OCI-LY1 (cell line): ENCODE measurements around the gene GRID2IP.

Experiments
- EZH2 ChIP-seq: fragments of 200-600 bp; sonication (generic), shearing (Covaris generic); IDR thresholded peaks from 2 replicates; pipeline ENCODE4 v1.8.0; 2017; ENCODE audit warnings: borderline replicate concordance, mixed run types, mild to moderate bottlenecking, antibody characterized with exemption, low read length, moderate library complexity, mixed read lengths
- TF ChIP-seq, protein P1 (sequence below): fragments of 200-600 bp; sonication (generic), shearing (Covaris generic); IDR thresholded peaks from 2 replicates; pipeline ENCODE4 v1.5.1; 2017; ENCODE audit warnings: mild to moderate bottlenecking, antibody characterized with exemption, low read length, moderate library complexity, mixed read lengths

DNA sequence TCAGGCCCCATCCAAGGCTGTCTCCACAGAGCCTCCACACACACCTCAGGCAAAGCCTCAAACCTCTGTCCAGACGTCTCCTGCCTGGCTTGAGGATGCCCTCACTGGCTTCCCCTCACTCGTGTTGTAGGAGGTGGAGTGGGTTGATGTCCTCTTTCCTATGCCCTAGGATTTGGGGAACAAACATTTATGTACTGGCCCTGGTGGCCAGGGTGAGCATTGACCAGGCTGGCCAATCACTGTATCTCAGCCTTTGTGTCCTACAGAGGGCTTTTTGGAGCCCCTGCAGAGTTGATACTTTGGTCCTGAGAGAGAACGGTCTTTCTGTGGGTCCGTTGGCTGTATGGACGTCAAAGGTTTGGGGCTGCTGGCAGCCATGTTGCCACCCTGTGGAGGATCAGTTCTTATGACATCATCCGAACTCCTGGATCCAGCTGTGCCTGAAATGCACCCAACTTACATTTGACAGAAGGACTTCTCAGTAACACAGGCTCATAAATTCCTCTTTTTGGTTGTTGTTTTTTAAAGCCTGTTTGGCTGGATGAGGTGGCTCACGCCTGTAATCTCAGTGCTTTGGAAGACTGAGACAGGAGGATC is 2.3 kb upstream of the GRID2IP start:
- TF ChIP-seq, protein P1, sequence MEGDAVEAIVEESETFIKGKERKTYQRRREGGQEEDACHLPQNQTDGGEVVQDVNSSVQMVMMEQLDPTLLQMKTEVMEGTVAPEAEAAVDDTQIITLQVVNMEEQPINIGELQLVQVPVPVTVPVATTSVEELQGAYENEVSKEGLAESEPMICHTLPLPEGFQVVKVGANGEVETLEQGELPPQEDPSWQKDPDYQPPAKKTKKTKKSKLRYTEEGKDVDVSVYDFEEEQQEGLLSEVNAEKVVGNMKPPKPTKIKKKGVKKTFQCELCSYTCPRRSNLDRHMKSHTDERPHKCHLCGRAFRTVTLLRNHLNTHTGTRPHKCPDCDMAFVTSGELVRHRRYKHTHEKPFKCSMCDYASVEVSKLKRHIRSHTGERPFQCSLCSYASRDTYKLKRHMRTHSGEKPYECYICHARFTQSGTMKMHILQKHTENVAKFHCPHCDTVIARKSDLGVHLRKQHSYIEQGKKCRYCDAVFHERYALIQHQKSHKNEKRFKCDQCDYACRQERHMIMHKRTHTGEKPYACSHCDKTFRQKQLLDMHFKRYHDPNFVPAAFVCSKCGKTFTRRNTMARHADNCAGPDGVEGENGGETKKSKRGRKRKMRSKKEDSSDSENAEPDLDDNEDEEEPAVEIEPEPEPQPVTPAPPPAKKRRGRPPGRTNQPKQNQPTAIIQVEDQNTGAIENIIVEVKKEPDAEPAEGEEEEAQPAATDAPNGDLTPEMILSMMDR: no peak
- no peak for TF ChIP-seq EZH2
